Measurements from ENCODE around the gene MAP4K1.

Gene MAP4K1

GRCh38 chr19:38624822-38625221 is 7.1 kb upstream of the MAP4K1 start:
- no peak for TF ChIP-seq REST (IDR thresholded peaks at IDR 0.05; ENCODE audit: insufficient replicate concordance, low read depth)
- TF ChIP-seq GABPA (IDR thresholded peaks at IDR 0.05; ENCODE audit: low read depth) = no peak
- TF ChIP-seq SPI1 (IDR thresholded peaks at IDR 0.05; ENCODE audit: borderline replicate concordance, low read depth) = no peak
- no peak for TF ChIP-seq CTCF (IDR thresholded peaks at IDR 0.05; ENCODE audit: insufficient read depth, low read length)
- no peak for TF ChIP-seq POLR2AphosphoS5 (IDR thresholded peaks at IDR 0.05; ENCODE audit: low read depth)
- Histone ChIP-seq H3K27ac (replicated peaks) (no peak overlapping the region), H3K27me3 (ENCODE audit: insufficient read depth, poor library complexity, severe bottlenecking) (no peaks in the 10 kb centered on the region), H3K4me3 (replicated peaks; ENCODE audit: insufficient read depth, low read length) (no peak overlapping the region)
- DNase-seq (ENCODE audit: low read depth in 1 of 2, low spot score in 1 of 2) = no peak

- TF ChIP-seq REST (IDR thresholded peaks at IDR 0.05; ENCODE audit: insufficient replicate concordance, low read depth) (no peak), CTCF (IDR thresholded peaks at IDR 0.05; ENCODE audit: insufficient read depth, low read length) (no peak), GABPA (IDR thresholded peaks at IDR 0.05; ENCODE audit: low read depth) (no peak), POLR2AphosphoS5 (IDR thresholded peaks at IDR 0.05; ENCODE audit: low read depth) (no peak)
These were observed 1.8 kb upstream of the MAP4K1 start for GRCh38 chr19:38619361-38620174.

GRCh38 chr19:38618590-38619360 is 1.0 kb upstream of the MAP4K1 start, which contains the start of gene EIF3K:
Gene EIF3K (plus strand): TSS chr19:38619188. CDS start chr19:38619269, 81 bp downstream.
- peak within 1 kb of the TSS; percentile 81 for H3K27ac ChIP-seq (replicated peaks)
- DNase-seq (ENCODE audit: low read depth in 1 of 2, low spot score in 1 of 2) = peak; percentile 99 to 100
- TF ChIP-seq SPI1 (IDR thresholded peaks at IDR 0.05; ENCODE audit: borderline replicate concordance, low read depth) (peak; percentile 67; the same call in 1 of the 2 replicates), POLR2AphosphoS5 (IDR thresholded peaks at IDR 0.05; ENCODE audit: low read depth) (peak; percentile 88), GABPA (IDR thresholded peaks at IDR 0.05; ENCODE audit: low read depth) (peak; percentile 85), REST (IDR thresholded peaks at IDR 0.05; ENCODE audit: insufficient replicate concordance, low read depth) (no peak), CTCF (IDR thresholded peaks at IDR 0.05; ENCODE audit: insufficient read depth, low read length) (no peak)
- no peaks in the 10 kb centered on the region for H3K27me3 ChIP-seq (ENCODE audit: insufficient read depth, poor library complexity, severe bottlenecking)
- H3K4me3 ChIP-seq (replicated peaks; ENCODE audit: insufficient read depth, low read length) = peak within 1 kb of the TSS; percentile 88

More at GRCh38 chr19:38619361-38620174, 1.8 kb upstream of the MAP4K1 start:
- H3K27ac ChIP-seq (replicated peaks) = peak overlapping the region; percentile 80
- no peaks in the 10 kb centered on the region for H3K27me3 ChIP-seq (ENCODE audit: insufficient read depth, poor library complexity, severe bottlenecking)
- DNase-seq (ENCODE audit: low read depth in 1 of 2, low spot score in 1 of 2) = peak in 1 of 2 experiments; percentile 9
- peak overlapping the region; percentile 88 for H3K4me3 ChIP-seq (replicated peaks; ENCODE audit: insufficient read depth, low read length)
